IMR-90 (cell line): ENCODE data around the gene PLCH1. TPM values are rescaled to one million over a fixed set of nuclear protein-coding genes. Genes with fewer than 3 reads are reported as not detected.

ENCODE experiments used
- ATAC-seq: fragments of 200-7000 bp; cut with Tn5 transposase; 2 replicates; pipeline ENCODE4 v1.9.1; 2020; ENCODE audit warnings: low read depth, mild to moderate bottlenecking, moderate library complexity
- BruUV-seq: library from RNA; stranded (reverse); fragments of 400-500 nt; replicated peaks from 2 replicates; lab custom pipeline; 2021; lab: Mats Ljungman, UMichigan
- CTCF ChIA-PET: fragments of 300-600 bp; formaldehyde crosslinking; extraction: SDS; loops from one replicate; lab custom pipeline; 2021; ENCODE audit warnings: antibody characterized with exemption; lab: Yijun Ruan, JAX
- POLR2A ChIA-PET: fragments of 300-600 bp; sonication (Branson Sonifier 250); formaldehyde crosslinking; loops from one replicate; lab custom pipeline; 2022; ENCODE audit warnings: antibody characterized with exemption; ENCODE audit not compliant: unreplicated experiment; lab: Charles Lee
- DNase-seq: peaks from one replicate; pipeline ENCODE4 v3.0.0; 2013
- H2AFZ ChIP-seq: replicated peaks from 2 replicates; pipeline ENCODE3; 2013; ENCODE audit warnings: low read length, mild to moderate bottlenecking; ENCODE audit not compliant: poor library complexity
- H2AK5ac ChIP-seq: 2 replicates; pipeline ENCODE4 v1.6.1; 2013; ENCODE audit warnings: low read depth, low read length, inconsistent platforms
- H2AK9ac ChIP-seq: replicated peaks from 2 replicates; pipeline ENCODE3; 2013; ENCODE audit warnings: mild to moderate bottlenecking, low read depth, low read length, moderate library complexity; ENCODE audit not compliant: poor library complexity
- H2BK120ac ChIP-seq: 2 replicates; pipeline ENCODE4 v1.6.1; 2013; ENCODE audit warnings: low read depth, low read length, inconsistent platforms
- H2BK15ac ChIP-seq: 3 replicates; pipeline ENCODE4 v1.6.1; 2013; ENCODE audit warnings: low read depth, low read length, inconsistent platforms
- H2BK20ac ChIP-seq: 2 replicates; pipeline ENCODE4 v1.6.1; 2013; ENCODE audit warnings: low read depth, mild to moderate bottlenecking, inconsistent platforms, low read length, moderate library complexity
- H2BK5ac ChIP-seq: 2 replicates; pipeline ENCODE4 v1.6.1; 2013; ENCODE audit warnings: mild to moderate bottlenecking, low read depth, low read length, inconsistent platforms; ENCODE audit not compliant: poor library complexity, severe bottlenecking
- H3K14ac ChIP-seq: replicated peaks from 2 replicates; pipeline ENCODE4 v1.6.1; 2013; ENCODE audit warnings: low read depth, low read length, inconsistent platforms
- H3K18ac ChIP-seq: 2 replicates; pipeline ENCODE4 v1.6.1; 2013; ENCODE audit warnings: low read depth, low read length, control low read depth
- H3K23ac ChIP-seq: 2 replicates; pipeline ENCODE4 v1.6.1; 2013; ENCODE audit warnings: low read depth, low read length, inconsistent platforms
- H3K27ac ChIP-seq: 2 replicates; pipeline ENCODE4 v1.5.1; 2013; ENCODE audit warnings: mild to moderate bottlenecking, control low read depth, low read length; ENCODE audit not compliant: insufficient read depth
- H3K27me3 ChIP-seq: 2 replicates; pipeline ENCODE4 v1.6.1; 2013; ENCODE audit warnings: low read length; ENCODE audit not compliant: control insufficient read depth, insufficient read depth
- H3K36me3 ChIP-seq: 2 replicates; pipeline ENCODE4 v1.6.1; 2013; ENCODE audit warnings: low read length, mixed read lengths; ENCODE audit not compliant: control insufficient read depth, insufficient read depth
- H3K4ac ChIP-seq: 2 replicates; pipeline ENCODE4 v1.6.1; 2013; ENCODE audit warnings: low read depth, low read length, inconsistent platforms
- H3K4me1 ChIP-seq: 2 replicates; pipeline ENCODE4 v1.6.1; 2013; ENCODE audit warnings: low read length, mixed read lengths; ENCODE audit not compliant: control insufficient read depth, insufficient read depth
- H3K4me2 ChIP-seq: 2 replicates; pipeline ENCODE4 v1.6.1; 2013; ENCODE audit warnings: low read depth, mild to moderate bottlenecking, control low read depth, low read length, moderate library complexity
- H3K4me3 ChIP-seq: 2 replicates; pipeline ENCODE4 v1.5.1; 2013; ENCODE audit warnings: low read depth, mild to moderate bottlenecking, control low read depth, low read length, moderate library complexity; ENCODE audit not compliant: insufficient read depth
- H3K56ac ChIP-seq: 2 replicates; pipeline ENCODE4 v1.6.1; 2013; ENCODE audit warnings: low read length, inconsistent platforms; ENCODE audit not compliant: insufficient read depth; ENCODE audit errors: extremely low read depth
- H3K79me1 ChIP-seq, 2 experiments: 2 replicates each; pipeline ENCODE4 v1.6.1; 2013; ENCODE audit warnings: low read length in 2 of 2, inconsistent platforms in 1 of 2, low read depth in 1 of 2
- H3K9ac ChIP-seq: 2 replicates; pipeline ENCODE4 v1.6.1; 2013; ENCODE audit warnings: low read depth, low read length, control low read depth
- H3K9me1 ChIP-seq: 2 replicates; pipeline ENCODE4 v1.6.1; 2013; ENCODE audit warnings: low read length, inconsistent platforms; ENCODE audit not compliant: insufficient read depth
- H3K9me3 ChIP-seq: 2 replicates; pipeline ENCODE4 v1.6.1; 2013; ENCODE audit warnings: low read length; ENCODE audit not compliant: control insufficient read depth, insufficient read depth
- H4K20me1 ChIP-seq: 2 replicates; pipeline ENCODE4 v1.6.1; 2013; ENCODE audit warnings: low read length, inconsistent platforms; ENCODE audit not compliant: insufficient read depth
- H4K5ac ChIP-seq: 2 replicates; pipeline ENCODE4 v1.6.1; 2013; ENCODE audit warnings: mild to moderate bottlenecking, low read depth, low read length, control low read depth
- H4K8ac ChIP-seq, 2 experiments: 2 replicates each; pipeline ENCODE4 v1.6.1; 2013; ENCODE audit warnings: low read depth in 2 of 2, low read length in 2 of 2, control low read depth in 1 of 2, inconsistent platforms in 1 of 2
- H4K91ac ChIP-seq: 2 replicates; pipeline ENCODE4 v1.6.1; 2013; ENCODE audit warnings: low read depth, low read length, inconsistent platforms; ENCODE audit not compliant: insufficient read depth
- BHLHE40 ChIP-seq: fragments of 150-350 bp; IDR thresholded peaks from 2 replicates; pipeline ENCODE4 v1.6.1; 2016; ENCODE audit warnings: mild to moderate bottlenecking, low read depth, low read length
- CEBPB ChIP-seq: IDR thresholded peaks from 2 replicates; pipeline ENCODE4 v1.6.1; 2012; ENCODE audit warnings: low read depth, low read length, improper control_type of control experiment
- CHD1 ChIP-seq: IDR thresholded peaks from 2 replicates; pipeline ENCODE4 v1.6.1; 2012; ENCODE audit warnings: low read depth, low read length, improper control_type of control experiment
- CTCF ChIP-seq: conservative IDR thresholded peaks from 2 replicates; pipeline ENCODE4 v1.5.1; 2012; ENCODE audit warnings: mild to moderate bottlenecking, low read depth, low read length, improper control_type of control experiment
- FOS ChIP-seq: fragments of 150-350 bp; IDR thresholded peaks from 2 replicates; pipeline ENCODE4 v1.6.1; 2016; ENCODE audit warnings: low read depth, low read length
- MAFK ChIP-seq: IDR thresholded peaks from 2 replicates; pipeline ENCODE4 v1.6.1; 2012; ENCODE audit warnings: low read depth, low read length, improper control_type of control experiment
- MAZ ChIP-seq: IDR thresholded peaks from 2 replicates; pipeline ENCODE4 v1.6.1; 2012; ENCODE audit warnings: low read depth, mild to moderate bottlenecking, low read length, improper control_type of control experiment, moderate library complexity, borderline replicate concordance
- MXI1 ChIP-seq: IDR thresholded peaks from 2 replicates; pipeline ENCODE4 v1.6.1; 2012; ENCODE audit warnings: low read depth, mild to moderate bottlenecking, low read length, moderate library complexity, borderline replicate concordance
- NFE2L2 ChIP-seq: fragments of 150-350 bp; IDR thresholded peaks from 2 replicates; pipeline ENCODE4 v1.6.1; 2016; ENCODE audit warnings: low read depth, mild to moderate bottlenecking, low read length
- POLR2A ChIP-seq: IDR thresholded peaks from 2 replicates; pipeline ENCODE4 v1.6.1; 2012; ENCODE audit warnings: mild to moderate bottlenecking, low read depth, low read length
- RAD21 ChIP-seq: IDR thresholded peaks from 2 replicates; pipeline ENCODE4 v1.6.1; 2012; ENCODE audit warnings: low read length, improper control_type of control experiment
- RCOR1 ChIP-seq: IDR thresholded peaks from 2 replicates; pipeline ENCODE4 v1.6.1; 2012; ENCODE audit warnings: mild to moderate bottlenecking, low read length, improper control_type of control experiment; ENCODE audit not compliant: insufficient replicate concordance
- RFX5 ChIP-seq: IDR thresholded peaks from 2 replicates; pipeline ENCODE4 v1.8.0; 2012; ENCODE audit warnings: low read depth, mild to moderate bottlenecking, low read length, moderate library complexity
- SMC3 ChIP-seq: fragments of 150-350 bp; IDR thresholded peaks from 2 replicates; pipeline ENCODE4 v1.6.1; 2016; ENCODE audit warnings: low read depth, mild to moderate bottlenecking, antibody characterized with exemption, low read length, moderate library complexity
- WGBS, 2 experiments: methylation state at CpG; one replicate each; pipeline versions ENCODE4 v1.1.5 to v1.1.7; 2013; ENCODE audit warnings: missing lambda C conversion rate in 2 of 2; ENCODE audit not compliant: insufficient read length in 1 of 2; ENCODE audit errors: extremely low coverage in 2 of 2; 5-methylcytosine and 5-hydroxymethylcytosine counted together
- dilution Hi-C: fragments of 300-500 bp; cut with HindIII; formaldehyde crosslinking; loops from one replicate; pipeline ENCODE4 v1.14.3; 2018; ENCODE audit warnings: low sequenced_read_pairs; ENCODE audit not compliant: unreplicated experiment
- in situ Hi-C: fragments of 300-500 bp; cut with MboI; formaldehyde crosslinking; loops from 3 replicates; pipeline ENCODE4 v1.14.3; 2019; ENCODE audit warnings: low sequenced_read_pairs, inconsistent platforms, mixed read lengths
- intact Hi-C: fragments of 100-400 bp; cut with micrococcal nuclease; formaldehyde crosslinking; loops from 2 replicates; pipeline ENCODE4 v1.10.0; 2022
- polyA plus RNA-seq, 3 experiments: library from polyadenylated mRNA; depleted of rRNA; stranded (reverse); fragments of >200 nt; gene quantifications; 2 replicates each; pipeline ENCODE4 v1.2.3, GENCODE V29; 2012; ENCODE audit warnings: low replicate concordance in 1 of 3
- total RNA-seq: library from RNA; depleted of rRNA; stranded (reverse); fragments of >200 nt; gene quantifications from 2 replicates; pipeline ENCODE4 v1.2.3, GENCODE V29; 2012
- TF ChIP-seq, protein P1 (sequence below): fragments of 150-350 bp; IDR thresholded peaks from 2 replicates; pipeline ENCODE4 v1.6.1; 2017; ENCODE audit warnings: mild to moderate bottlenecking, antibody characterized with exemption, low read length, low read depth

The PLCH1 gene
- total and polyA plus RNA-seq, 2 of the 4 experiments (the other 2 are of a cell fraction) = not detected

DNA sequence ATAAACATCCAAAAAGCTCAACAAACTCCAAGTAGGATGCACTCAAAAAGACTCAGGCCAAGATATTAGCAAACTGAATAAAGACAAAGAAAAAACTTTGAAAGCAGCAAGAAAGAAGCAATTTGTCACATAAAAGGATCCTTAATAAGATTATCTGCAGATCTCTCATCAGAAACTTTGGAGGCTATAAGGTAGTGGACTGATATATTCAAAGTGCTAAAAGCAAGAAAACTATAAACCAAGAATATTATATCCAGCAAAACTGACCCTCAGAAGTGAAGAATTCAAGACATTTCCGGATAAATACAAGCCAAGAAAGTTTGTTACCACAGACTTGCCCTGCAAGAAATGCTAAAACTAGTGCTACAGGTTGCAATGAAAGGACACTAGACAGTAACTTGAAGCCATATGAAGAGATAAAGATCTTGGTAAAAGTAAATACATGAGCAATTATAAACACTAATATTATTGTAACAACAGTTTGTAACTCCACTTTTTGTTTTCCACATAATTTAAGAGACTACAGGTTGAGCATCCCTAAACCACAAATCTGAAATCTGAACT lies 37.6 kb upstream of the PLCH1 start:
- ATAC-seq (no peak), DNase-seq (no peak)
- Histone ChIP-seq H3K18ac (no peak overlapping the region), H2BK120ac (no peak overlapping the region), H3K9me1 (no peaks in the 10 kb centered on the region), H2BK5ac (no peak overlapping the region), H3K4ac (no peak overlapping the region), H3K79me1 (no peaks in the 10 kb centered on the region), H3K4me1 (peaks cover 2% of the 10 kb centered on the region; the same call in 1 of the 2 replicates), H4K91ac (no peak overlapping the region), H3K14ac (no peak overlapping the region), H4K20me1 (no peaks in the 10 kb centered on the region), H2BK20ac (no peak overlapping the region), H3K9ac (no peak overlapping the region), H4K5ac (no peak overlapping the region), H3K4me2 (no peak overlapping the region), H3K23ac (no peak overlapping the region), H2BK15ac (no peak overlapping the region), H3K27me3 (no peaks in the 10 kb centered on the region), H3K9me3 (0 out of 2 replicates have a peak, but pooled peaks cover 2% of the 10 kb centered on the region), H2AFZ (no peak overlapping the region), H3K56ac (no peak overlapping the region), H2AK5ac (no peak overlapping the region), H3K36me3 (no peaks in the 10 kb centered on the region), H3K4me3 (no peak overlapping the region), H3K27ac (no peak overlapping the region), H2AK9ac (no peak overlapping the region), H4K8ac (no peak overlapping the region)
- POLR2A ChIA-PET = no interaction called here
- TF ChIP-seq POLR2A = no peak
- TF ChIP-seq MAZ = no peak
- no peak for TF ChIP-seq MAFK
- no peak for TF ChIP-seq FOS
- no peak for TF ChIP-seq BHLHE40
- TF ChIP-seq, protein P1, sequence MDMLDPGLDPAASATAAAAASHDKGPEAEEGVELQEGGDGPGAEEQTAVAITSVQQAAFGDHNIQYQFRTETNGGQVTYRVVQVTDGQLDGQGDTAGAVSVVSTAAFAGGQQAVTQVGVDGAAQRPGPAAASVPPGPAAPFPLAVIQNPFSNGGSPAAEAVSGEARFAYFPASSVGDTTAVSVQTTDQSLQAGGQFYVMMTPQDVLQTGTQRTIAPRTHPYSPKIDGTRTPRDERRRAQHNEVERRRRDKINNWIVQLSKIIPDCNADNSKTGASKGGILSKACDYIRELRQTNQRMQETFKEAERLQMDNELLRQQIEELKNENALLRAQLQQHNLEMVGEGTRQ = no peak
- no peak for TF ChIP-seq RCOR1
- TF ChIP-seq CTCF = no peak
- TF ChIP-seq CHD1 = no peak
- TF ChIP-seq RFX5 = no peak
- no peak for TF ChIP-seq CEBPB
- TF ChIP-seq RAD21 = no peak
- TF ChIP-seq SMC3 = no peak
- no peak for TF ChIP-seq MXI1
- no peak for TF ChIP-seq NFE2L2
- intact Hi-C loops (no loop called here), dilution Hi-C loops (no loop called here), in situ Hi-C loops (no loop called here)
- CTCF ChIA-PET = interaction anchor here (0.5 kb wide), 1 partner anchor 39 kb away, joined by 3 read pairs; no protein-coding TSS in a partner anchor
- WGBS, 2 experiments = no CpG with 5 or more reads among the region's 1 CpG
- BruUV-seq = no TSS peak
